GM19239 (cell line): ENCODE results near the gene PNMA6E.

Source experiments
- DNase-seq: peaks from one replicate; pipeline ENCODE4 v3.0.0; 2011; ENCODE audit warnings: low spot score; ENCODE audit not compliant: insufficient read length
- FAIRE-seq: peaks from 2 replicates; lab custom pipeline; 2011; peaks lifted over from hg19 to GRCh38; lab: Jason Lieb, UNC

Gene PNMA6E

GRCh38 chrX:153401133-153401764 lies at the start of gene PNMA6E:
TSS of gene PNMA6E (minus strand) at chrX:153401350. CDS start at chrX:153398849, 2,501 bp downstream.
- DNase-seq (no peak), FAIRE-seq (no peak)

DNA sequence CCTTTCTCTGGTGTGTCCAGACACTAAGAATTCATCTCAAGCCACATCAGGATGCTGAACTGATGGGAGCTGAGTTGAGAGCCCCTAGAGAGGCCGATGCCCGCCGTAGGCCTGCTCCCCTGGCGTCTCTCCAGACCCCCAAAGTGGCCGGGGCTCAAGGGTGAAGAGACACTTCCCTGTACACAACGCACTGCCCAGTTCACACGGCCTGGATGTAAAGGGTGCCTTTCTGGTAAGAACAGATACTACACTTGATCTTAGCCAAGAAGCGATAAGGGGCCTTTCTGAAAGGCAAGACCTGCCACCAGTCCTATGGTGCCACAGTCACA lies 49.8 kb upstream of the PNMA6E start:
- FAIRE-seq = no peak
- DNase-seq = no peak

DNA sequence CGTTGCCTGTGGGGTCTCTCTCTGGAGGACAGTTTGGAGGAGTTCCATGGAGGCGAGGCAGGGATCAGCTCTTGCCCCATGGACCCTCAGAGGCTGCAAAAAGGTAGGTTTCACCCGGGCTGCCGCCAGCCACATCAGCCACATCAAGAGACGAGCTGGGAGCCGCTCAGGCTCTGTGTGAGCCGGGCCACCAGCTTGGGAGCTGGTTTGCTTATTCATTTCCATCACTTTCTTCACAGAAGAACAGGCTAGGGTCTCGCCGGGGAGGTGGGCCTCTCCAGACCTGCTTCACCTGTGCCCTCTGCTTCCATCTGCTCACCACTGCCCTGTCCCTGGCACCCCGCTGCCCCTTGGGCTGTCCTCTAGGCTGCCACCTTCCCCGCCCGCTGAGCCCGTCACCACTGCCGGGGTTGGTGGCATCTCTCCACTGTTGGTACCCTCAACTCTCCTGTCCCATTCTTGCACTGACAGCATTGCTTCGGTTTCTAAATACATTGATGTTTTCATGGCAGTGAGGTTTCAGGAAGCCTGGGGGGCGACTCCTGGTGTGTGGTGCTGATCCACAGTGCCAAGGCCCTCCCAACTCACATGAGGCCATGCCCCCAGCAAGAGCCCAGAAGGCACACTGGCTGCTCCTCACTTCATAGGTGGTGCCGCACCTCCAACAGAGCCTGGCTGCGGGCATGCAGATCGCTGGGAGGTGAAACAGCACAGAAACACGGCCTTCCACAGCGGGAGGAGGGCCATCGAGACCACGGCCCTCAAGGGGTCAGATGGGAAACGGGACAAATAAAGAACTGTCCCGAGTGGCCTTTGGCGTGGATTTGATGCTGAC lies 49.2 kb upstream of the PNMA6E start:
- DNase-seq (no peak), FAIRE-seq (no peak)

GRCh38 chrX:153449368-153450113 lies 48.4 kb upstream of the PNMA6E start:
- FAIRE-seq (no peak), DNase-seq (no peak)

DNA sequence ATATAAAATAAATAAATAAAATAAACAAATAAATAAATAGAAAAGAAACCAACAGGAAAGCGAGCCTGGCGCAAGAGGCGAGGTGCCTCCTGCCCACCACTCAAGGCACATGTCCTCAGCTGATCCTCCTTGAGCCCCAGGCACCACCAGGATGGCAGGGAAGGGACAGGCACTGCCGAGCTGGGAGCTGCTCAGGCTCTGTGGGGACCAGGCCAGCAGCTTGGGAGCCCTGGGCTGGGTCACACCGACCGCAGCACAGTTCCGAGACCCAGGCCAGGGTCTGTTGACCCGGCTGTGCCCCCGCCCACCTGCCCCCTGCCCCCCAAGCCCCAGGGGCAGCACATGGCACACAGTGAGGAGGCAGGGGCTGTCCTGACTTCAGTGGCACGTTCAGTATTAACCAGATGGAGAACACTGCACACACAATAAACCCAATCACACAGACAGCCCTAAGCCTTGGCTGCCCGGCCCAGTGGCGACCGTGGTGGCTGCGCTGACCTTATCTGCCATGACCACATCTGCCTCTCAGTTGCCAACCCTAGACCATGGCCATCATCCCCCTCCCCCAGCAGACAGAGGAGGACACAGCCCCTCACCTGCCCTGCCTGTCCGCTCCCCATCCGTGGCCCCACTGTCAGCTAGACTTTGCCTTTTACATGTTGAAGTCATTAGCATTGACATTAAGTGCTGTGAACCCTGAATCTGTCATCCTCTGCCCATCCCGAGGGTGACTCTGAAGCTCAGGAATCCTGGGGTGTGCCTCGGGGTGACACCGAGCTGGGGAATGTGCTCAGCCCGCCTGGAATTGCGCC lies 47.6 kb upstream of the PNMA6E start:
- FAIRE-seq = no peak
- DNase-seq = no peak

GRCh38 chrX:153447581-153447960 lies 46.4 kb upstream of the PNMA6E start:
- FAIRE-seq = no peak
- no peak for DNase-seq

DNA sequence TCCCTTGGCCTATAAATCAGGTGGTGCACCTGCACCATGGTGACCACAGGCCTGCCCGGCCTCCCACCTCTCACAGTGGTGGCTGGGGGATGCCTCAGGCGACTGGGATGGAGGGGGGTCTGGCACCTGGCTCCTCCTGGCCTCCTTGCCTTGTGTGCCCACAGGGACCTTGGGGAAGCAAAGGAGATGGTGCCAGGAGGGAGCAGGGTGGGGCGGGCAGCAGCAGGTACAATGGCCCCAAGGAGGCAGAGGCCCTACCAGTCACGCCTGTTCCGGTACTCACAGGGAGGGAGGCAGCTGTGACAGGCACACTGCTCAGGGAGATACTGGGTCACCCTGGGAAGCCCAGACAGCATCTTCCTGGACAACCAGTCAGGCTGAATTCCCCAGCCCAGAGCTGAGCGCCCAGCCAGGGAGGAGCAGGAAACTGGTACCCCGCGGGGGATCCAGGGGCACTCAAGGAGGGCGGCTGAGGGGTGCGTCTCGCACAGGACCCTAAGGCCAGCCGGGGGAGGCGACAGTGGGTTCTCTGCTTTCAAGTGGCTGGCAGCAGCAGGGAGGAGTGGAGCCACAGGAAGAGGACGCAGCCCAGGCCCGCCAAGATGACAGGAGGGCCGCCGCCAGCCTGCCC lies 45.9 kb upstream of the PNMA6E start:
- DNase-seq (no peak), FAIRE-seq (no peak)

GRCh38 chrX:153446636-153446936 lies 45.4 kb upstream of the PNMA6E start:
- no peak for FAIRE-seq
- no peak for DNase-seq

- DNase-seq (no peak), FAIRE-seq (no peak)
Measured at GRCh38 chrX:153445856-153446635, 44.9 kb upstream of the PNMA6E start, which contains the start of gene TREX2. TSS of gene TREX2 (minus strand) at chrX:153446056. CDS start at chrX:153445430, 626 bp downstream.

GRCh38 chrX:153445106-153445855 lies 44.1 kb upstream of the PNMA6E start:
- FAIRE-seq = no peak
- no peak for DNase-seq

DNA sequence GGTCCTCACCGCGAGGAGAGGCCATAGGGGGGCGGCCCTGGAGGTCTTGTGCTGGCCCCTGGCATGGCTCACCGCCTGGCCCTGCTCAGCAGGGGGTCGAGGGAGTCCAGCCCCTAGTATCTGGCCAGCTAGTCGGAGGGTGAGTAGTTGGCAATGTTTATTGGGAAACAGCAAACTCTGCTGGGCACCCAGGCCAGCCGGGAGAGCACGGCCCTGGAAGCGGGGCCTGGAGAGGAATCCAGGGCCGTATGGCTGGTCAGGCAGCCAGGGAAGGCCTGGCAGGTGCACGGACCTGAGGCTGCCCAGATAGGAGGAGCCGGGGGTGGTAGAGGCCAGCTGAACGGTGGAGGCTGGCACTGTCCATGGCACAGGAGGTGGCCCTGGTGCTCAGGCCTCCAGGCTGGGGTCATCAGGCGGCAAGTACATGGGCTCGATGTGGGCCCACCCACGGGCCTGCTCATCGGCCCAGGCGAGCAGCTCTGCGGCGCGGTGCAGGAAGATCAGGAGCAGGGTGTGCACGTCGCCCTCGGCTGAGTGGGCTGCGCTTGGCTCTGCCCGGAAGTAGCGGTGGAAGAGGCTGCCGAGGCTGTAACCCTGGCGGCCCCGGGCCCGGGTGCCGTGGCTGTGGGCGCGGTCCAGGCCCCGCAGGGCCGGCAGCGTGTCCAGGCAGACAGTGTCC lies 43.3 kb upstream of the PNMA6E start:
- no peak for FAIRE-seq

GRCh38 chrX:153443476-153444332 lies 42.6 kb upstream of the PNMA6E start:
- DNase-seq (no peak), FAIRE-seq (no peak)

More for the DNA sequence above, 43.3 kb upstream of the PNMA6E start:
- DNase-seq = no peak

GRCh38 chrX:153442463-153442862 lies 41.3 kb upstream of the PNMA6E start:
- FAIRE-seq = no peak

GRCh38 chrX:153441981-153442380 lies 40.8 kb upstream of the PNMA6E start:
- FAIRE-seq = no peak
- DNase-seq = no peak

More at GRCh38 chrX:153442463-153442862, 41.3 kb upstream of the PNMA6E start:
- no peak for DNase-seq

DNA sequence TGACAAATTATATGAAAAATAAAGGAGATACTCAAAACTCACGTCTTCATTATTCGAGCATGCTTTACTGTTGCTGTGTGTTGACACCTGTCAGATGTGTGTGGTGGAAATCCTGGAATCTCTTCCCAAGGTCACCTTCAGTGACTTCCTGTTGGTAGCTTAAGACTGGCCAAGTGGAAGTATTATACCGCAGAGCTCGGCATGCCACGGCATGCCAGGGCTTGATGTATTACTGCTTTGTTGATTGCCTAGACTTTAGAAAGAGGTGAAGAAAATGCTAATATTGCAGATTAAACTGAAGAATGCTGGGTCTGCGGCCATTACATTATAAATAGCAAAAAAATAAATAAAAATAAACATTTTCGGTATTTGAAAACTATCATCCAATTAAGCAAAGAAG lies 40.1 kb upstream of the PNMA6E start:
- FAIRE-seq (no peak), DNase-seq (no peak)

DNA sequence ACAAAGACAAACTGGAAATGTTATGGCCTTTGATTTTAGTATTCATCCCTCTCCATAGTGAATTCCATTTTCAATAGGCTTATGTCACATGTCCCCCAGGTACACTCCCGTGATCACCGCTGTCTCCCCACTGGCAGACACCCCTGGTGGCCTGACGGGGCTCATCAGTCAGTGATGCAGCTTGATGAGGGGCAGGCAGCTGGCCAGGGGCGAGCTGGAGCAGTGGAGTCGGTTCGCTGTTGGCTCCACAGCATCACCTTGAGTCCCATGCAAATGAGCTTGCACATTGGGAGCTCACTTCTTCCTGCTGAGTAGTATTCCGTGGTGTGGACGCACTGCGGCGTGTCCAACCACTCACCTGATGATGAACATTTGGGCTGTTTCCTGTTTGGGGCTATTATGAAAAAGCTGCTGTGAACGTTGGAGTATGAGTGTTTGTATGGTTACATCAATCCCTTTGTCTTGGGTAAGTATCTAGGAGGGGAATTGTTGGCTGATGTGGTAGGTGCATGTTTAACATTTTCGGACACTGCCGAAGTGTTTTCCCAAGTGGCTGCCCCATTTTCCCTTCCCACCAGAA lies 39.5 kb upstream of the PNMA6E start:
- DNase-seq (no peak), FAIRE-seq (no peak)

- FAIRE-seq (no peak), DNase-seq (no peak)
Measured at GRCh38 chrX:153439977-153440376, 38.8 kb upstream of the PNMA6E start.
